Panc1 (cell line): ENCODE data around the gene MINK1. TPM values are rescaled to one million over a fixed set of nuclear protein-coding genes. Genes with fewer than 3 reads are reported as not detected.

Experiments used
- ATAC-seq: fragments of 200-7000 bp; cut with Tn5 transposase; 2 replicates; pipeline ENCODE4 v1.9.1; 2020; ENCODE audit warnings: mild to moderate bottlenecking, moderate library complexity
- BruUV-seq: library from RNA; stranded (reverse); fragments of 400-500 nt; replicated peaks from 2 replicates; lab custom pipeline; 2021; lab: Mats Ljungman, UMichigan
- CTCF ChIA-PET: fragments of 300-600 bp; sonication (Branson Sonifier 250); formaldehyde crosslinking; loops from one replicate; lab custom pipeline; 2022; ENCODE audit warnings: antibody characterized with exemption; lab: Charles Lee
- POLR2A ChIA-PET: fragments of 300-600 bp; sonication (Branson Sonifier 250); formaldehyde crosslinking; loops from one replicate; lab custom pipeline; 2022; ENCODE audit warnings: antibody characterized with exemption; lab: Charles Lee
- DNase-seq: peaks from one replicate; pipeline ENCODE4 v3.0.0-alpha.2; 2010; ENCODE audit warnings: low read depth, low spot score
- H3K27ac ChIP-seq: 2 replicates; pipeline ENCODE4 v1.5.1; 2011; ENCODE audit warnings: mild to moderate bottlenecking, low read length, inconsistent platforms
- H3K27me3 ChIP-seq: fragments of 200-500 bp; sonication (Bioruptor generic); 2 replicates; pipeline ENCODE4 v1.6.0; 2014; ENCODE audit warnings: low read length, inconsistent platforms; ENCODE audit not compliant: control insufficient read depth, insufficient read depth
- H3K36me3 ChIP-seq: fragments of 200-500 bp; sonication (Bioruptor generic); 2 replicates; pipeline ENCODE4 v1.5.1; 2014; ENCODE audit warnings: inconsistent platforms, mild to moderate bottlenecking, low read length, moderate library complexity; ENCODE audit not compliant: control insufficient read depth, insufficient read depth
- H3K4me1 ChIP-seq: 2 replicates; pipeline ENCODE4 v1.5.1; 2011; ENCODE audit warnings: inconsistent platforms, mild to moderate bottlenecking, low read length, moderate library complexity; ENCODE audit not compliant: control insufficient read depth, insufficient read depth
- H3K4me3 ChIP-seq, 2 experiments: 2 replicates each; pipeline ENCODE4 v1.5.1; 2011 to 2012; ENCODE audit warnings: low read depth in 2 of 2, low read length in 2 of 2, mild to moderate bottlenecking in 2 of 2, inconsistent platforms in 1 of 2, moderate library complexity in 1 of 2
- H3K9me3 ChIP-seq: fragments of 200-500 bp; sonication (Bioruptor generic); 2 replicates; pipeline ENCODE4 v1.5.1; 2014; ENCODE audit warnings: low read depth, mild to moderate bottlenecking, inconsistent platforms, low read length, moderate library complexity; ENCODE audit not compliant: control insufficient read depth, insufficient read depth
- CTCF ChIP-seq: fragments of 450-650 bp; IDR thresholded peaks from 2 replicates; pipeline ENCODE4 v1.5.1; 2017; ENCODE audit warnings: mild to moderate bottlenecking
- POLR2AphosphoS5 ChIP-seq: IDR thresholded peaks from 2 replicates; pipeline ENCODE4 v1.6.1; 2012; ENCODE audit warnings: mild to moderate bottlenecking, low read depth, low read length, moderate library complexity
- REST ChIP-seq, 2 experiments: IDR thresholded peaks; 2 replicates each; pipeline ENCODE4 v1.6.1; 2011 to 2012; ENCODE audit warnings: low read depth in 2 of 2, control low read depth in 1 of 2, low read length in 1 of 2, mild to moderate bottlenecking in 1 of 2, moderate library complexity in 1 of 2; ENCODE audit not compliant: insufficient read depth in 1 of 2
- SIN3A ChIP-seq: IDR thresholded peaks from 2 replicates; pipeline ENCODE4 v1.6.1; 2012; ENCODE audit warnings: low read depth, mild to moderate bottlenecking, low read length, moderate library complexity, borderline replicate concordance; ENCODE audit not compliant: insufficient read depth
- TCF7L2 ChIP-seq: IDR thresholded peaks from 2 replicates; pipeline ENCODE4 v1.6.1; 2011; ENCODE audit warnings: mild to moderate bottlenecking, low read depth, low read length, inconsistent platforms
- in situ Hi-C: cut with HindIII; loops from 2 replicates; pipeline ENCODE4 v1.10.0; 2016; ENCODE audit warnings: low sequenced_read_pairs, low pct_unique_long_range_greater_than_20kb
- intact Hi-C: fragments of 100-400 bp; cut with micrococcal nuclease; formaldehyde crosslinking; loops from one replicate; pipeline ENCODE4 v1.10.0; 2022; ENCODE audit not compliant: unreplicated experiment
- total RNA-seq: library from RNA; stranded (reverse); gene quantifications from one replicate; pipeline ENCODE4 v1.2.1, GENCODE V29; 2021; ENCODE audit not compliant: unreplicated experiment

MINK1 gene
- total RNA-seq, 1 experiment from 2014 or later: 78.2 TPM

DNA sequence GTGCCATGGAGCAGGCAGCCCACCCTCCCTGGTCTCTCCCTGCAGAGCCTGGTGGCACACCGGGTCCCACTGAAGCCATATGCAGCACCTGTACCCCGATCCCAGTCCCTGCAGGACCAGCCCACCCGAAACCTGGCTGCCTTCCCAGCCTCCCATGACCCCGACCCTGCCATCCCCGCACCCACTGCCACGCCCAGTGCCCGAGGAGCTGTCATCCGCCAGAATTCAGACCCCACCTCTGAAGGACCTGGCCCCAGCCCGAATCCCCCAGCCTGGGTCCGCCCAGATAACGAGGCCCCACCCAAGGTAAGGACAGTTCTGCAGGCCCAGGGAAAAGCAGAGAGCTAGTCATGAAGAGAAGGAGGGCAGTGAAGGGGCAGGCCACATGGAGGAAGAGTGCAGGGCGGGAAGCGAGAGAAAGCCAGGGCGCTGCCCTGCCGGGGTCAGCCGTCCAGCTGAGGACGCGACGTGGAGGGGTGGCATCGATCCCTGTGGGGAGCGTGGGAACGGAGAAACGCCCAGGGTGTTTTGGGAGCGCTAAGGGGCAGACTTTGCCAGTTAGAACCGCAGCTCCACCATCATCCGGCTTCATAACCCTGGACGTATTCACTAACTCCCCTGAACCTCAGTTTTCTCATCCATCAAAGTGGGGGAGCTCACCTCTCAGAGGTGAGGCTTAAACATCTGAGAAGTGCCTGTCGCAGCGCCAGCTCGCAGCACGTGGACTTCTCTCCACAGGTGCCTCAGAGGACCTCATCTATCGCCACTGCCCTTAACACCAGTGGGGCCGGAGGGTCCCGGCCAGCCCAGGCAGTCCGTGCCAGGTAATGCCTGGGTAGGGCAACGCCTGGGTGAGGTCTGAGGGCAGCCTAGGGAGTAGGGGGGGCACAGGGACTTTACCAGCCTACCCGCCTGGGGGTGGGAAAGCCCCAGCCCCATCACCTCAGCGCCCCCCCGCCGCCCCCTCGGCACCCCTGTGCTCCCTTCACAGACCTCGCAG, 58.6 kb downstream of the MINK1 start:
- no peak for DNase-seq
- ATAC-seq: no peak
- BruUV-seq: no TSS peak
- TF ChIP-seq SIN3A (no peak), TCF7L2 (no peak), CTCF (no peak), POLR2AphosphoS5 (no peak), REST (IDR thresholded peaks at IDR 0.05; ENCODE audit: insufficient read depth in 1 of 2, low read depth in 2 of 2, low read length in 1 of 2) (no peak)
- ChIA-PET POLR2A (no interaction called here), CTCF (interaction anchor here (0.6 to 0.7 kb wide), 3 partner anchors 15 to 68 kb away, joined by 3 to 6 read pairs (median 5); no protein-coding TSS in a partner anchor)
- H3K27ac ChIP-seq: no peak overlapping the region
- no peaks in the 10 kb centered on the region for H3K27me3 ChIP-seq
- intact Hi-C loops: no loop called here
- H3K4me3 ChIP-seq: no peak overlapping the region
- no peaks in the 10 kb centered on the region for H3K9me3 ChIP-seq
- in situ Hi-C loops: no loop called here
- no peaks in the 10 kb centered on the region for H3K4me1 ChIP-seq
- peaks cover 4% of the 10 kb centered on the region; the same call in 1 of the 2 replicates for H3K36me3 ChIP-seq

GRCh38 chr17:4892499-4893221, 59.5 kb downstream of the MINK1 start:
- BruUV-seq: no TSS peak
- Histone ChIP-seq H3K4me3 (no peak overlapping the region), H3K9me3 (no peaks in the 10 kb centered on the region), H3K4me1 (no peaks in the 10 kb centered on the region), H3K27ac (no peak overlapping the region), H3K36me3 (peaks cover 4% of the 10 kb centered on the region; the same call in 1 of the 2 replicates), H3K27me3 (no peaks in the 10 kb centered on the region)
- DNase-seq: no peak
- intact Hi-C loops: no loop called here
- TF ChIP-seq SIN3A: no peak
- ChIA-PET POLR2A (no interaction called here), CTCF (no interaction called here)
- in situ Hi-C loops: no loop called here
- no peak for ATAC-seq
